Activated T-helper 17 cell treated with anti-CD3 and anti-CD28 coated beads, Interleukin-2, amount 50 U/mL, for 72 hours (primary cell): ENCODE data around the gene JPH3. TPM values are rescaled to one million over a fixed set of nuclear protein-coding genes. Genes with fewer than 3 reads are reported as not detected.

Source experiments
- ATAC-seq: fragments of 150-1000 bp; cut with Tn5 transposase; replicated peaks from 2 replicates; pipeline ENCODE4 v1.10.0; 2021; ENCODE audit warnings: mild to moderate bottlenecking, moderate library complexity
- H3K27ac Mint-ChIP-seq: one replicate; pipeline ENCODE4 v1.8.0; 2022; ENCODE audit warnings: mixed read lengths
- H3K27me3 Mint-ChIP-seq: one replicate; pipeline ENCODE4 v1.8.0; 2022; ENCODE audit warnings: mixed read lengths
- H3K36me3 Mint-ChIP-seq: one replicate; pipeline ENCODE4 v1.8.0; 2022; ENCODE audit warnings: low read depth, mild to moderate bottlenecking, mixed read lengths
- H3K4me1 Mint-ChIP-seq: one replicate; pipeline ENCODE4 v1.8.0; 2022; ENCODE audit warnings: mixed read lengths
- H3K4me3 Mint-ChIP-seq: one replicate; pipeline ENCODE4 v1.8.0; 2022; ENCODE audit warnings: mild to moderate bottlenecking, mixed read lengths
- H3K9me3 Mint-ChIP-seq: one replicate; pipeline ENCODE4 v1.8.0; 2022; ENCODE audit warnings: mixed read lengths
- total RNA-seq, 2 donors: library from RNA; stranded (reverse); gene quantifications; one replicate each; pipeline ENCODE4 v1.2.3, GENCODE V29; 2022

Gene JPH3
- total RNA-seq, 2 donors from 2014 or later: 0.09 TPM; not detected in 1

GRCh38 chr16:87637357-87637756 lies 35.0 kb downstream of the JPH3 start:
- Mint-ChIP-seq H3K27ac (no peak overlapping the region), H3K4me3 (peak overlapping the region; percentile 78), H3K36me3 (no peaks in the 10 kb centered on the region), H3K9me3 (no peaks in the 10 kb centered on the region), H3K4me1 (no peaks in the 10 kb centered on the region), H3K27me3 (peaks cover 5% of the 10 kb centered on the region)
- ATAC-seq: no peak

GRCh38 chr16:87638736-87639135 lies 36.4 kb downstream of the JPH3 start:
- Mint-ChIP-seq H3K9me3 (no peaks in the 10 kb centered on the region), H3K4me1 (no peaks in the 10 kb centered on the region)
- no peak for ATAC-seq

GRCh38 chr16:87641721-87642120 lies 39.4 kb downstream of the JPH3 start:
- ATAC-seq: no peak
- Mint-ChIP-seq H3K27ac (no peak overlapping the region), H3K4me3 (no peak overlapping the region), H3K27me3 (peaks cover 4% of the 10 kb centered on the region), H3K9me3 (no peaks in the 10 kb centered on the region), H3K36me3 (no peaks in the 10 kb centered on the region), H3K4me1 (no peaks in the 10 kb centered on the region)

More at GRCh38 chr16:87638736-87639135, 36.4 kb downstream of the JPH3 start:
- Mint-ChIP-seq H3K27ac (no peak overlapping the region), H3K36me3 (no peaks in the 10 kb centered on the region), H3K27me3 (peaks cover 4% of the 10 kb centered on the region), H3K4me3 (no peak overlapping the region)

GRCh38 chr16:87642491-87642890 lies 40.2 kb downstream of the JPH3 start:
- Mint-ChIP-seq H3K36me3 (no peaks in the 10 kb centered on the region), H3K27ac (no peak overlapping the region), H3K27me3 (peaks cover 4% of the 10 kb centered on the region), H3K4me3 (no peak overlapping the region), H3K9me3 (no peaks in the 10 kb centered on the region), H3K4me1 (no peaks in the 10 kb centered on the region)
- ATAC-seq: no peak

GRCh38 chr16:87644186-87644585 lies 41.9 kb downstream of the JPH3 start:
- H3K27me3 Mint-ChIP-seq: peaks cover 7% of the 10 kb centered on the region
- no peak overlapping the region for H3K4me3 Mint-ChIP-seq
- ATAC-seq: no peak
- no peak overlapping the region for H3K27ac Mint-ChIP-seq
- H3K36me3 Mint-ChIP-seq: no peaks in the 10 kb centered on the region
- no peaks in the 10 kb centered on the region for H3K9me3 Mint-ChIP-seq
- H3K4me1 Mint-ChIP-seq: no peaks in the 10 kb centered on the region

GRCh38 chr16:87644596-87644995 lies 42.3 kb downstream of the JPH3 start:
- ATAC-seq: no peak
- Mint-ChIP-seq H3K36me3 (no peaks in the 10 kb centered on the region), H3K4me3 (no peak overlapping the region), H3K27me3 (peaks cover 6% of the 10 kb centered on the region), H3K4me1 (no peaks in the 10 kb centered on the region), H3K9me3 (no peaks in the 10 kb centered on the region), H3K27ac (no peak overlapping the region)

GRCh38 chr16:87645802-87646201 lies 43.5 kb downstream of the JPH3 start:
- H3K4me3 Mint-ChIP-seq: no peak overlapping the region
- H3K27me3 Mint-ChIP-seq: peaks cover 6% of the 10 kb centered on the region
- no peaks in the 10 kb centered on the region for H3K4me1 Mint-ChIP-seq
- H3K36me3 Mint-ChIP-seq: no peaks in the 10 kb centered on the region
- ATAC-seq: no peak
- H3K27ac Mint-ChIP-seq: no peak overlapping the region
- H3K9me3 Mint-ChIP-seq: no peaks in the 10 kb centered on the region

GRCh38 chr16:87647431-87648185 lies 45.3 kb downstream of the JPH3 start:
- Mint-ChIP-seq H3K36me3 (no peaks in the 10 kb centered on the region), H3K9me3 (no peaks in the 10 kb centered on the region), H3K4me3 (no peak overlapping the region), H3K4me1 (no peaks in the 10 kb centered on the region), H3K27me3 (peaks cover 6% of the 10 kb centered on the region), H3K27ac (no peak overlapping the region)
- no peak for ATAC-seq

- ATAC-seq: no peak
- no peaks in the 10 kb centered on the region for H3K9me3 Mint-ChIP-seq
- no peak overlapping the region for H3K27ac Mint-ChIP-seq
- peaks cover 6% of the 10 kb centered on the region for H3K27me3 Mint-ChIP-seq
- H3K4me3 Mint-ChIP-seq: no peak overlapping the region
- no peaks in the 10 kb centered on the region for H3K4me1 Mint-ChIP-seq
- H3K36me3 Mint-ChIP-seq: no peaks in the 10 kb centered on the region
Measured at GRCh38 chr16:87648236-87648635, 45.9 kb downstream of the JPH3 start.

GRCh38 chr16:87648698-87649487 lies 46.6 kb downstream of the JPH3 start:
- Mint-ChIP-seq H3K36me3 (no peaks in the 10 kb centered on the region), H3K27me3 (peaks cover 6% of the 10 kb centered on the region), H3K9me3 (no peaks in the 10 kb centered on the region), H3K27ac (no peak overlapping the region), H3K4me1 (no peaks in the 10 kb centered on the region), H3K4me3 (no peak overlapping the region)
- no peak for ATAC-seq

GRCh38 chr16:87652386-87652785 lies 50.1 kb downstream of the JPH3 start:
- peaks cover 6% of the 10 kb centered on the region for H3K27me3 Mint-ChIP-seq
- H3K4me3 Mint-ChIP-seq: no peak overlapping the region
- no peak overlapping the region for H3K27ac Mint-ChIP-seq
- no peaks in the 10 kb centered on the region for H3K9me3 Mint-ChIP-seq
- ATAC-seq: no peak
- no peaks in the 10 kb centered on the region for H3K4me1 Mint-ChIP-seq
- H3K36me3 Mint-ChIP-seq: no peaks in the 10 kb centered on the region

- Mint-ChIP-seq H3K4me3 (no peak overlapping the region), H3K27me3 (peaks cover 6% of the 10 kb centered on the region), H3K27ac (no peak overlapping the region), H3K36me3 (no peaks in the 10 kb centered on the region), H3K4me1 (no peaks in the 10 kb centered on the region), H3K9me3 (no peaks in the 10 kb centered on the region)
- ATAC-seq: no peak
Measured at GRCh38 chr16:87652799-87653198, 50.5 kb downstream of the JPH3 start.

- no peak for ATAC-seq
- no peak overlapping the region for H3K4me3 Mint-ChIP-seq
- no peaks in the 10 kb centered on the region for H3K36me3 Mint-ChIP-seq
- no peaks in the 10 kb centered on the region for H3K4me1 Mint-ChIP-seq
- H3K27ac Mint-ChIP-seq: no peak overlapping the region
- H3K9me3 Mint-ChIP-seq: no peaks in the 10 kb centered on the region
- H3K27me3 Mint-ChIP-seq: peaks cover 3% of the 10 kb centered on the region
Measured at GRCh38 chr16:87653234-87653633, 50.9 kb downstream of the JPH3 start.

GRCh38 chr16:87654826-87655225 lies 52.5 kb downstream of the JPH3 start:
- Mint-ChIP-seq H3K9me3 (no peaks in the 10 kb centered on the region), H3K4me3 (no peak overlapping the region), H3K27ac (no peak overlapping the region), H3K4me1 (no peaks in the 10 kb centered on the region), H3K27me3 (peaks cover 3% of the 10 kb centered on the region), H3K36me3 (no peaks in the 10 kb centered on the region)
- ATAC-seq: no peak

GRCh38 chr16:87656328-87656727 lies 54.0 kb downstream of the JPH3 start:
- Mint-ChIP-seq H3K4me3 (no peak overlapping the region), H3K36me3 (no peaks in the 10 kb centered on the region)

More at GRCh38 chr16:87656328-87656727, 54.0 kb downstream of the JPH3 start:
- Mint-ChIP-seq H3K27me3 (peaks cover 3% of the 10 kb centered on the region), H3K4me1 (no peaks in the 10 kb centered on the region), H3K27ac (no peak overlapping the region), H3K9me3 (no peaks in the 10 kb centered on the region)
- ATAC-seq: no peak
